Hepatocyte (in vitro differentiated cells): ENCODE results near the gene BCAS3. TPM values are rescaled to one million over a fixed set of nuclear protein-coding genes. Genes with fewer than 3 reads are reported as not detected.

Experiments
- DNase-seq: peaks from one replicate; pipeline ENCODE4 v3.0.0-alpha.2; 2016; ENCODE audit warnings: low spot score
- H2AFZ ChIP-seq: fragments of 200-600 bp; sonication (generic); 2 replicates; pipeline ENCODE4 v1.6.0; 2016; ENCODE audit warnings: antibody characterized with exemption, mild to moderate bottlenecking
- H3K27ac ChIP-seq: fragments of 200-600 bp; sonication (generic); 2 replicates; pipeline ENCODE4 v1.5.1; 2016; ENCODE audit warnings: mild to moderate bottlenecking
- H3K27me3 ChIP-seq: fragments of 200-600 bp; sonication (generic); 2 replicates; pipeline ENCODE4 v1.6.1; 2016
- H3K36me3 ChIP-seq: fragments of 200-600 bp; sonication (generic); replicated peaks from 2 replicates; pipeline ENCODE4 v1.5.1; 2016; ENCODE audit warnings: low read depth; ENCODE audit not compliant: insufficient read depth
- H3K4me1 ChIP-seq: fragments of 200-600 bp; sonication (generic); 2 replicates; pipeline ENCODE4 v1.5.1; 2016; ENCODE audit warnings: mild to moderate bottlenecking, moderate library complexity; ENCODE audit not compliant: insufficient read depth
- H3K4me2 ChIP-seq: fragments of 200-600 bp; sonication (generic); 2 replicates; pipeline ENCODE4 v1.6.0; 2016
- H3K4me3 ChIP-seq: fragments of 200-600 bp; sonication (generic); 2 replicates; pipeline ENCODE4 v1.5.1; 2016; ENCODE audit warnings: mild to moderate bottlenecking
- H3K79me2 ChIP-seq: fragments of 200-600 bp; sonication (generic); 2 replicates; pipeline ENCODE4 v1.6.0; 2017; ENCODE audit warnings: mild to moderate bottlenecking
- H3K9me2 ChIP-seq: fragments of 200-600 bp; sonication (generic); replicated peaks from 2 replicates; pipeline ENCODE4 v1.6.0; 2017; ENCODE audit warnings: mild to moderate bottlenecking; ENCODE audit not compliant: insufficient read depth
- H3K9me3 ChIP-seq: fragments of 200-600 bp; sonication (generic); 2 replicates; pipeline ENCODE4 v1.5.1; 2016; ENCODE audit warnings: low read depth, mild to moderate bottlenecking
- H4K20me1 ChIP-seq: fragments of 200-600 bp; sonication (generic); 2 replicates; pipeline ENCODE4 v1.6.0; 2016; ENCODE audit warnings: mild to moderate bottlenecking; ENCODE audit not compliant: insufficient read depth, poor library complexity, severe bottlenecking
- EZH2 ChIP-seq: fragments of 200-600 bp; sonication (generic); IDR thresholded peaks from 2 replicates; pipeline ENCODE4 v1.6.1; 2016; ENCODE audit warnings: antibody characterized with exemption, mild to moderate bottlenecking, borderline replicate concordance
- EZH2phosphoT487 ChIP-seq: fragments of 200-600 bp; sonication (generic); IDR thresholded peaks from one replicate; pipeline ENCODE4 v1.6.1; 2018; ENCODE audit warnings: antibody characterized with exemption, mild to moderate bottlenecking, low read depth, moderate library complexity; ENCODE audit not compliant: unreplicated experiment, severe bottlenecking
- WGBS: methylation state at CpG from one replicate; pipeline ENCODE4 v1.1.6; 2016; ENCODE audit warnings: low lambda C conversion rate; ENCODE audit errors: missing lambda C conversion rate; 5-methylcytosine and 5-hydroxymethylcytosine counted together
- polyA plus RNA-seq: library from polyadenylated mRNA; unstranded; fragments of >200 nt; fragmentation: Nextera tagmentation; extraction: Ambion mirVana; gene quantifications from 2 replicates; pipeline ENCODE4 v1.2.1, GENCODE V29; 2016
- total RNA-seq: library from RNA; depleted of rRNA; stranded (reverse); fragments of >200 nt; gene quantifications from 2 replicates; pipeline ENCODE4 v1.2.3, GENCODE V29; 2014
- TF ChIP-seq, protein P1 (sequence below): fragments of 200-600 bp; sonication (generic); IDR thresholded peaks from 2 replicates; pipeline ENCODE4 v1.5.1; 2016; ENCODE audit warnings: antibody characterized with exemption, mild to moderate bottlenecking; ENCODE audit not compliant: poor library complexity

The BCAS3 gene
- total and polyA plus RNA-seq, 2 experiments from 2014 or later = 16.5 to 58.8 TPM

DNA sequence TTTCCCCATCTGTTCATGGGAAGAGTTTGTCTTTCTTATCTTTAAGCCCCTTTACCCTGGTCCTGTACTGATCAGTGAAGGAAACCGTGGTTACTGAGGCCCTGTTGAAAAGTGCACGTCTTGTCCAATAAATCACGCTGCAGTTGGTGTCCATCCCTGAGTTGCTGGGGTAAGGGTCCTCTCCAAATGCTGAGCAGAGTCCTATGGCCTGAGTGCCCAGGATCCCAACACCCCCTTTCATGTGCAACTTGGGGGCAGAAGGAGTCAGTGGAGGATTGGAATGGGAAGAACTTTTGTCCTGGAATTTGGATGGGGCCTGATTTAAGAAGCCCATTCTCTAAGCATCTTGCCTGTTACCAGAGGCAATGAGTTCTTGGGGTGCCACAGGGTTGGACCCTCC, 715.0 kb downstream of the BCAS3 start:
- Histone ChIP-seq H3K27me3 (peaks cover 27% of the 10 kb centered on the region), H3K4me3 (no peak overlapping the region), H3K27ac (no peak overlapping the region), H3K36me3 (no peaks in the 10 kb centered on the region), H3K9me3 (no peaks in the 10 kb centered on the region), H3K4me2 (no peak overlapping the region), H2AFZ (no peak overlapping the region), H3K4me1 (peaks cover 20% of the 10 kb centered on the region), H3K9me2 (no peaks in the 10 kb centered on the region), H4K20me1 (no peaks in the 10 kb centered on the region), H3K79me2 (peaks cover 59% of the 10 kb centered on the region)
- DNase-seq = no peak
- TF ChIP-seq EZH2phosphoT487 (no peak), EZH2 (no peak)
- TF ChIP-seq, protein P1, sequence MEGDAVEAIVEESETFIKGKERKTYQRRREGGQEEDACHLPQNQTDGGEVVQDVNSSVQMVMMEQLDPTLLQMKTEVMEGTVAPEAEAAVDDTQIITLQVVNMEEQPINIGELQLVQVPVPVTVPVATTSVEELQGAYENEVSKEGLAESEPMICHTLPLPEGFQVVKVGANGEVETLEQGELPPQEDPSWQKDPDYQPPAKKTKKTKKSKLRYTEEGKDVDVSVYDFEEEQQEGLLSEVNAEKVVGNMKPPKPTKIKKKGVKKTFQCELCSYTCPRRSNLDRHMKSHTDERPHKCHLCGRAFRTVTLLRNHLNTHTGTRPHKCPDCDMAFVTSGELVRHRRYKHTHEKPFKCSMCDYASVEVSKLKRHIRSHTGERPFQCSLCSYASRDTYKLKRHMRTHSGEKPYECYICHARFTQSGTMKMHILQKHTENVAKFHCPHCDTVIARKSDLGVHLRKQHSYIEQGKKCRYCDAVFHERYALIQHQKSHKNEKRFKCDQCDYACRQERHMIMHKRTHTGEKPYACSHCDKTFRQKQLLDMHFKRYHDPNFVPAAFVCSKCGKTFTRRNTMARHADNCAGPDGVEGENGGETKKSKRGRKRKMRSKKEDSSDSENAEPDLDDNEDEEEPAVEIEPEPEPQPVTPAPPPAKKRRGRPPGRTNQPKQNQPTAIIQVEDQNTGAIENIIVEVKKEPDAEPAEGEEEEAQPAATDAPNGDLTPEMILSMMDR = no peak
- 73% methylated on average over 3 of the region's 3 CpGs for WGBS

DNA sequence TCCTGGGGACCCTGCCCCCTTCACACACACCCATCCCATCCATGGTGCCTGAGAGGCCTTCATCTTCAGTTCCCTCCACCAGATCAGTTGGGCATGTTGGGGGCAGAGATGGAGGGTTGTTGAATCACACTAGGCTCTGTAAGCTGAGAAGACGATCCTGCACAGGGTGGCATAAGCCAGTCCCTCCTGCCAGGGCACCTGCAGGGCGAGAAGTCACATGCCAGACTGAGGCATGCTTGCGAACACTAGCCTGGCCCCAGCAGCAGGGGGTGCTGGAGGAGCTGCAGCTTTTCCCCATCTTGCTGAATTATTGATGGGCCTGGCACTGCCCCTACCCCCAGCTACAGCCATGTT, 715.9 kb downstream of the BCAS3 start:
- DNase-seq = no peak
- no peaks in the 10 kb centered on the region for H3K9me3 ChIP-seq
- WGBS = 73% methylated on average over 3 of the region's 3 CpGs
- TF ChIP-seq EZH2 = no peak
- TF ChIP-seq, protein P1 = peak; percentile 17
- H3K4me2 ChIP-seq = no peak overlapping the region
- H3K4me3 ChIP-seq = no peak overlapping the region
- peaks cover 35% of the 10 kb centered on the region for H3K27me3 ChIP-seq
- H3K79me2 ChIP-seq = peaks cover 65% of the 10 kb centered on the region
- H3K27ac ChIP-seq = no peak overlapping the region
- no peaks in the 10 kb centered on the region for H3K36me3 ChIP-seq
- no peaks in the 10 kb centered on the region for H4K20me1 ChIP-seq
- H2AFZ ChIP-seq = no peak overlapping the region
- no peaks in the 10 kb centered on the region for H3K9me2 ChIP-seq
- peaks cover 20% of the 10 kb centered on the region for H3K4me1 ChIP-seq

DNA sequence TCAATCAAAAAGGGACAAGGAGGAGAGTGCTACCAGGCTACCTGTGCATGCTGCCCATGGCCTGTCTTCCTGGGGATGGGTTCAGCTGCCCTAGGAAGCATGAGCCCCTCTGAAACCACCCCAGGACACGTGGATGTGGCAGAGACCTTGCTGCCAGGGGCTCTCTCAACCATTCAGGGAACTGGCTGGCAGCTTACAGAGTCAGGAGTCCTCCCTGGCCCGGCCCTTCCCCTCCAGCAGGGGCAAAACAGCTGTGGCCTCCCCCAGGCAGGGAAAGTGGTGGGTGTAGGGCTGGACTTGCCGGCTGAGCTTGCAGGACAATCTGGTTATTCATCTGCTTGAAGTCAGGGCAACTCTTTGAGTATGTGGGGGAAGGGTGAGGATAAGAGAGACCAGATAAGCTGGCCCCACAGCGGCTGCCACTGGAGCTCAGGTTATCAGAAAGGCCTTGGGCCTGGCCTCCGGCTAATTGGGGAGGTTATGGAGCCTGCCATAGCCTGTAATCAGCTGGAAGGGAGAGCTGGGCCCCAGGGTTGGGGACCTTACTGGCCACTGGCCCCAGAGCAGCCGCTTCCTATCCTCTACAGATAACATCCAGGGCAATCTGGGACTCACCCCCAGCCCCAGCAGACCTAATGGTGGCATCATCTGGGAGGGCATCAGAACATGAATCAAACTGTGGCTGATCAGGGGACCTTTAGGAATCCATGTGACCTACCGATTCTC, 716.4 kb downstream of the BCAS3 start:
- Histone ChIP-seq H2AFZ (no peak overlapping the region), H3K9me2 (no peaks in the 10 kb centered on the region), H3K27me3 (peaks cover 41% of the 10 kb centered on the region), H3K4me3 (no peak overlapping the region), H4K20me1 (no peaks in the 10 kb centered on the region), H3K4me2 (peak overlapping the region; percentile 99), H3K9me3 (no peaks in the 10 kb centered on the region), H3K4me1 (peaks cover 20% of the 10 kb centered on the region), H3K36me3 (no peaks in the 10 kb centered on the region), H3K79me2 (peaks cover 70% of the 10 kb centered on the region), H3K27ac (peak overlapping the region; percentile 99)
- TF ChIP-seq EZH2 (no peak), EZH2phosphoT487 (no peak)
- TF ChIP-seq, protein P1 = no peak
- peak; percentile 40 for DNase-seq
- WGBS = 40% methylated on average over 7 of the region's 7 CpGs
